Activated gamma-delta T cell (primary cell): ENCODE results near the gene TAF1A.
A peak's percentile ranks its signal among the peaks of the same experiment; 100 is the strongest.
"Not testable (repeated sequence)": the region's sequence is repeated elsewhere in the genome, so short reads cannot be mapped to it uniquely, and the experiment has no call there.

Experiments
- DNase-seq: peaks from one replicate; lab custom pipeline; 2025; lab: John Stamatoyannopoulos, UW
- total RNA-seq, 2 donors: gene quantifications; one replicate each; lab custom pipeline; 2026; lab: John Stamatoyannopoulos, UW

TAF1A gene
- total RNA-seq, result 9.8 to 14.5 reads per million in 2 donors

GRCh38 chr1:222589462-222590302 lies at the start of gene TAF1A:
TSS of gene TAF1A (minus strand) at chr1:222589933.
- peak; percentile 53 for DNase-seq

- DNase-seq, result no peak
Observed at GRCh38 chr1:222634180-222635013, 44.7 kb upstream of the TAF1A start.

- no peak for DNase-seq
Observed at GRCh38 chr1:222632749-222633148, 43.0 kb upstream of the TAF1A start.

GRCh38 chr1:222631611-222632208 lies 42.0 kb upstream of the TAF1A start:
- DNase-seq, result no peak

- no peak for DNase-seq
Observed at GRCh38 chr1:222629921-222630535, 40.3 kb upstream of the TAF1A start.

- no peak for DNase-seq
Observed at GRCh38 chr1:222627232-222627631, 37.5 kb upstream of the TAF1A start.

- no peak for DNase-seq
Observed at GRCh38 chr1:222624214-222624613, 34.5 kb upstream of the TAF1A start.

- no peak for DNase-seq
Observed at GRCh38 chr1:222623458-222623857, 33.7 kb upstream of the TAF1A start.

- DNase-seq, result no peak
Observed at GRCh38 chr1:222622765-222623164, 33.0 kb upstream of the TAF1A start.

- DNase-seq, result no peak
Observed at GRCh38 chr1:222620566-222620965, 30.8 kb upstream of the TAF1A start.

GRCh38 chr1:222618880-222619596 lies 29.3 kb upstream of the TAF1A start:
- no peak for DNase-seq

GRCh38 chr1:222618001-222618879 lies 28.5 kb upstream of the TAF1A start, which contains the start of gene MIA3:
TSS of gene MIA3 (plus strand) at chr1:222618097. CDS start at chr1:222618111, 14 bp downstream.
- DNase-seq, result peak; percentile 91

GRCh38 chr1:222617367-222617951 lies 27.7 kb upstream of the TAF1A start:
- DNase-seq, result peak; percentile 96

GRCh38 chr1:222616525-222616924 lies 26.8 kb upstream of the TAF1A start:
- DNase-seq, result no peak

- DNase-seq, result no peak
Observed at GRCh38 chr1:222613627-222614026, 23.9 kb upstream of the TAF1A start.

GRCh38 chr1:222610728-222611127 lies 21.0 kb upstream of the TAF1A start:
- DNase-seq, result no peak

- DNase-seq, result not testable (repeated sequence)
Observed at GRCh38 chr1:222609111-222609510, 19.4 kb upstream of the TAF1A start.

- no peak for DNase-seq
Observed at GRCh38 chr1:222606757-222607156, 17.0 kb upstream of the TAF1A start.

- DNase-seq, result no peak
Observed at GRCh38 chr1:222601257-222601656, 11.5 kb upstream of the TAF1A start.

- DNase-seq, result no peak
Observed at GRCh38 chr1:222600281-222600680, 10.5 kb upstream of the TAF1A start.
